HG03571 (cell line): ENCODE results near the gene HOXD9.

Experiments used
- ATAC-seq: cut with Tn5 transposase; IDR thresholded peaks from one replicate; pipeline ENCODE4 v1.9.1; 2021; ENCODE audit not compliant: unreplicated experiment

Gene HOXD9

DNA sequence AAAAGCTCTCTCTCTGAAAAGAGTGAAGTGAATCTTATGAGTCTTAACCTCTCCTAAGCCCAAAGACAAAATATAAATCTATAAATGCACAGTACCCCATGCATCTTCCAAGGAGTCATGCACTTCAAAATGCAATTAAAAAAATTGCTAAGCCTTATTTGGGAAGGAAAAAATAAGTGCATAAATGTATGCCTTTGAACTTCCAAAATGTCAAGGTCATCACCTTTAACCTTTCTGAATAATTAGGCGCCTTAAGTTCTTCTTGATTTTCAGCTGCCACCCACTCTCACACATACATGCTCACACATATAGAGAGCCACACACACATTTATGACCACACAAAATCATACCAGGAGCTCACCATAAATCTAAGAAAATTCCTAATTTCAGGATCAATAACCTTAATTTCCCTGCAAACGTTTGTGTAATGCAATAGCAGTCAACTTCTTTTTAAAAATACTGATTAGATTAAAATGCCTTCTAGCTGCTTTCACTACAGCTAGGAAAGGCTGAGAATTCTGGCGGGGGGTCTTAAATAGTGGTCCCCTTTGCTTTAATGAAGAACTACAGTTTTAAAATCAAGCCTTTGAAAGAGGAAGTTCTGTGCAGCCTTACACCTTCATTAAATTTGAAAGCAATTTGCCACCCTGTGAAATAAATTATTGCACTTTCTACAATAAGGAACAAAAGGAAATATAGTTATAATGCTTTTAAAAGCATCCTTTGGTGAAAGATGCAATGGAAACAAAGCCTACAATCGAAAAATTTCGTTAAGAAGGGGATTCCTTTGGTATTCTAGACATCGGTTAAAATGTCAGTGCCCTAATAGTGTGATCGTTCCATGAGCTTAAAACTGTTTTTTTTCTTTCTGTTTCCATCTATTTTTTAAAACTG, 11.9 kb upstream of the HOXD9 start:
- no peak for ATAC-seq

DNA sequence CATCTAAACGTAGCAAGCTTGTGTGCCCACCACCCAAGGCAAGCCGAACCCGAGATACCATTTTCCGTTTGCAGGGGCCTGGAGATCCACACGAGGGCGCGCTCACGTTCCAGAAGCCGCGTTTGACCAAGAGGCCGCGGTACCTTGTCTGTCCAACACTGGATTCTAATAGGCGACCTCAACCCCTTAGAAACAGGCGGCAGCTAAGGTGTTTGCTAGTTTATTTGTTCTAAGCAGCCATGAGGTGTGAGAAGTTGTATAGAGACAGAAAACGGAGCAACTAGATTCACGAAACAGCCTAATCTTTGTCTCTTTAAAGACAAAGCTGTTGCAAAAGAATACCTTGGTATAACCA, 11.2 kb upstream of the HOXD9 start:
- no peak for ATAC-seq

DNA sequence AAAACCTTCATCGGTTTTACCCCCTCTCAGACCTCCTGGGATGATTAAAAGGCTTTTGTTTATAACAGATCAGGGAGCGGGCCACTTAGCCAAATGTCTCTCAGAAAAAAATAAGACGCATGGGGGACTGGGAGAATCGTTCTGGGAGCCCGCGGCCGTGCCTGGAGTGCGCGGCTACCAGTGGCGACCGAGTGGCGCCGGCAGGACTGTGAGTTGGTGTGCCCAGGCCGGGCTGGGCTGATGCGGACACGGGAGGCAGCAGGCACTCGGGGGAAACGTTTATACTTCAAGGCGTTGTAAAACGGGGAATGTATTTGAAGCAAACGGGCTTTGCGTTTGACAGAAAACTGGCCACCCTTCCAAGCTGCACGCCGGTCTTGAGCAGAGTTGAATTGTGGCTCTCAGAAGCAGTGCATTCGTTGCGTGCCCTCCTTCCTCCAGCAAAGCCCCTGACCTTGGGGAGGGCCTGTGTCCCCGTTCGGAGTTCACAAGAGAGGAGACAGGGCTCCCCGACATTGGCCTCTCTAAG, 10.6 kb upstream of the HOXD9 start:
- ATAC-seq: no peak

DNA sequence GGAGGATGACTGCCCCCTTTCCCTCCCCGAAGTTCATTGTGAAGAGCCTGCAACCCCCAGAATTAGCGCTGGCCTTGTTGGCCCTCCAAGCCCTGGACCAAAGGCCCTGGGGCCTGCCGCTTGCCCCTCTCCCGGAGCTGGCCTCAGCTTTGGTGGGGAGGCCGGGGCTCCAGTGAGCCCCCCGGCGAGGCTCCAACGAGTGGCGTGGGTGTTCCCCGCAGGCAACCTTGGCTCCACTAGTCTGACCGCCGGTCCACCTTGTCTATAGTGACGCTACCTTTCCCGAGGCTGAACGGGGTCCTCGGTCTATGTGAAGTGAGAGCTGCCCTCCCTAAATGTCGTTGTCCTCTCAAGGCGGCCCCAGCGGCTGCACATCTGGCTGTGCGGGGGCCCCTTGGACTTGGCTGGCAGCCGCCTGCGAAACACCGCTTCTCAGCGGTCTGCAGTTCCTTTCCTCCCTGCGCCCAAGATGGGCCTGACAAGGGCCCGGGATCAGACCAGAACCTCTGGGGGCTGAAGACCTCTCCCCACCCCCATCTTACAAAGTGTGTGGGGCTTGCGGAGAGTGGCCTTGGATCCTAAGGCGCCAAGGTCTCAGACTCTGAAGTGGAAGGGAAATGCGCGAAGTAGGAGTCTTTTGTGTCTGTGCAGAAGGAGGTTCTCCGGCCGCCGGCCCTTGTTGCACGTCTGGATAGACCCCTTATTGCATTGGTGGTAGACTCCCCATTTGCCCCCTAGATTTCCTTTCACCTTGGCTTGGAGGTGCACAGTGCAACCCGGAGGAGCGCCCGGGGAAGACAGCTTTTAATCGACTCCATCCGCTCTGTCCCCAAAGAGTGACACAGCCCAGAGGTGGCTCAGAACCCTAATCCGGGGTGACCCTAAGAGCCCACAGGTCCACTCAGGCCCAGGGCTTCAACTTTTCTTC, 9.9 kb upstream of the HOXD9 start:
- ATAC-seq: no peak

DNA sequence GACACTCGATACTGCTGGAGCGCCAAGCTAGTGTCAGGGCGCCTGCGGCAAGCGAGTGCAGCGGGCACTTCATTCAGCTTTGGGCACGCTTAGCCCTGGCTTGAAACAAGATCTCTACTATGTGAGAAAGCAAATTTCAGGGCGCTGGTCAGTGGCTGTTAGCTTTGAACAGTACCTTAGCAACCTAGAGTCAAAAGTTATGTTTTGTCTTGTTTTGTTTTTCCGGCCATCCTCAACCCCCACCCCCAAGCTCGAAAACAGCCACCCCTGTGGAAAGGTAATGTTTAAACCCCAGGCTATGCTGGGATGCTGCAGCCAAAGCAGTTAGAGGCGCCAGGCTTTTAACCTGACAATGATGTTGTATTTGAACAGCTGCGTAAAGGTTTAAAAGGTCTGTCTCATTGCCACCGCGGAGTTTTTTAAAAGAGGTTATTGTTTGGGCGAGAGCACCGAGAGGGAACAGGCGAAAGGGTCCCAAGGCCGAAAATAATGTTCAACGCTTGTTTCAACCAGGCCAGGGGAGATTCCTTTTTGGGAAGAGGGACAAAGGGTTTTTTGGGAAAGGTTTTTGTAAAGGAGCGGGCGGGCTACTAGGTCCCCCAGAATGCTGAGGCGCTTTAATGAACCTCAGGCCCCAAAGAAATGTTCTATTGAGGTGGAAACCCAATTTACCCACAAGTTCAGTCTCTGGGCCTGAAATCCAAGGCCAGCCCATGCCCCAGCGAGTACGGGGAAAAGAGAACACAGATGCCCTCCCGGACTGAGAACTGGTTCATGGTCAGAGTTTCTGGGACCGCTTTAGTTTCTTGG, 8.2 kb upstream of the HOXD9 start:
- no peak for ATAC-seq

DNA sequence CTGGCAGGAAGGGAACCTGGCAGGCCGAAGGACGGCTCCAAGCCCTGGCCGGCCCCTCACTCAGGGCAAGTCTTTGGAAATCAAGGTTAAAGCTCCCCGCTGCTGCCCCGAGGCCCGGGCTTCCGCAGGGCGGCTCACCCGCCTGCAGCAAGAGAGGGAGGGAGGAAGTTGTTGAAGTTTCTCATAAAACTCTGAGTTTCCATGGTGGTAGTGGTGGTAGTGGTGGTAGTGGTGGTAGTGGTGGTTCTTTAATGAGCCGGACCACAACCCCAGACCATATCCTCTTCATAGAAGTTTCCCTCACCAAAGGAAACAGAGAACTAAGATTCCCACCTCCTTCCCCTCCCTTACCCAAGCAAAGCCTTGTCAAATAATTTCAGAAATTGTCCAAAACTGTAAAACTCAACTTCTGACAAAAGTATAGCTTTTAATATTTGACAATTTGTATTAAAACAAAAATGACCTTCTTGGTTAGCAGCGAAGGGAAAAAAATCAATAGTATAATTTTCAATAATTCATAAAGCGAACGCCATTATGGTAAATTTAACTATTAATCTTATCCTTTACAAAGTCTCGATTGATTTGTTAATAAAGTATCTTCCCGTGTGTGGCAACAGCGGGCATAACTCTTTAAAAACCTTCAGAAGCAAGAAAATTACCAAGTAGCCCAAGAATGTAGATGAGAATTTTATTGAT, 7.4 kb upstream of the HOXD9 start:
- ATAC-seq: no peak

DNA sequence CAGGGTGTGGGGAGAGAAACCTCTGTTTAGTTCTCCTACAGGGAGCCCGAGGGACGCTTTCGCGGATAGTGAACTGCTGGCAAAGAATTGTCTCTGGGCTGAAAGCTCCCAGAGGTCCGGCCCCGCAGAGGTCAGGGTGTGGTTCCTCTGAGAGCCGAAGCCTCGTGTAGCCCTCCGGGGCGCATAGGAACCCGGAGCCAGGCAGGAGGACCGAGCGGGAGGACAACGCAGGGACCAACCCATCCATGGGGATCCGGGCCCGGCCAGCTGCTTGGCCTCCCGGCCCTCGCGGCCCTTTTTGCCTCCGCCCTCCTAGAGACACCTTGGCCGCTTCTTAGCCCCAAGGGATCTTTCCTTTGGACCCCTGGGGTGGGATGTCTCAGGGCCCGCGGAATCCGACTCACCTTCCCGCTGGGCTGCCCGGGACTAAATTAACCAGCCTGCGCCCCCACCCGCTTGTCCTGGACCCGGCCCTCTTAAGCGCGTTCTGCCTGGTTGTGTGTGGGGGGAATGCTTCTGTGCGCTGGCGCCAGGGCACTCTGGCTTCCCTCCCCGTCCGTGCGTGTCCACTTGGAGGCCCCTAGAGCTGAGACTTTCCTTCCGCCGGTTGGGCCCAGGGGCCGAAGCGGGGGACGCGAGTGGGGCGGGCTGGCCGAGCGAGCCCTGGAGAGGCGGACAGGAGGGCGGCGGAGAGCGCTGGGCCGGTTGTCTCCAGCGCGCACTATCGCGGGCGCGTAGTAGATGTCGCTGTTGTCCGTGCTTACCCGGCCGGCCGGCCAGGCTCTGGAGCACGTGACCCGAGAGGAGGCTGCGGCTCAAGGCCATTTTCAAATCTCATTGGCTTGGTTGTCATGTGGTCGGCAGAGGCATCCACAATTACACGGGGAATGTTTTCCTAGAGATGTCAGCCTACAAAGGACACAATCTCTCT, 6.4 kb upstream of the HOXD9 start, which contains the start of gene HOXD10:
Gene HOXD10 (plus strand): TSS at position 896 of the 931 bp plus-strand sequence. CDS start 56 bp downstream, outside the sequence.
- no peak for ATAC-seq

DNA sequence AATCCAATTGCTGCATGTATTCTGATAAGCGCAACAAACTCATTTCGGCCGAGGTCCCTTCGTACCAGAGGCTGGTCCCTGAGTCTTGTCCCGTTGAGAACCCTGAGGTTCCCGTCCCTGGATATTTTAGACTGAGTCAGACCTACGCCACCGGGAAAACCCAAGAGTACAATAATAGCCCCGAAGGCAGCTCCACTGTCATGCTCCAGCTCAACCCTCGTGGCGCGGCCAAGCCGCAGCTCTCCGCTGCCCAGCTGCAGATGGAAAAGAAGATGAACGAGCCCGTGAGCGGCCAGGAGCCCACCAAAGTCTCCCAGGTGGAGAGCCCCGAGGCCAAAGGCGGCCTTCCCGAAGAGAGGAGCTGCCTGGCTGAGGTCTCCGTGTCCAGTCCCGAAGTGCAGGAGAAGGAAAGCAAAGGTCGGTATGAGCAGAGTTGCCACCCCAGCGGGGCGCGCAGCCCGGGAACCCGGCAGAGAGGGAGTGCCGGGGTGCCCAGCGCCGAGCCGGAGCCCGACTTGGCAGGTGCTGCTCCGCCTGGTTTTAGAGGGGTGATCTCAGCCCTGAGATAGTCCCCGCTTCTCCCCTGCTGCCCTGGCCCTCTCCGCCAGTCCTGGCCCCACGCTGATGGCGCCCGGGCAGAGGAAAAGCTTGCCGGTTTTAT, 5.2 kb upstream of the HOXD9 start:
- ATAC-seq: no peak

DNA sequence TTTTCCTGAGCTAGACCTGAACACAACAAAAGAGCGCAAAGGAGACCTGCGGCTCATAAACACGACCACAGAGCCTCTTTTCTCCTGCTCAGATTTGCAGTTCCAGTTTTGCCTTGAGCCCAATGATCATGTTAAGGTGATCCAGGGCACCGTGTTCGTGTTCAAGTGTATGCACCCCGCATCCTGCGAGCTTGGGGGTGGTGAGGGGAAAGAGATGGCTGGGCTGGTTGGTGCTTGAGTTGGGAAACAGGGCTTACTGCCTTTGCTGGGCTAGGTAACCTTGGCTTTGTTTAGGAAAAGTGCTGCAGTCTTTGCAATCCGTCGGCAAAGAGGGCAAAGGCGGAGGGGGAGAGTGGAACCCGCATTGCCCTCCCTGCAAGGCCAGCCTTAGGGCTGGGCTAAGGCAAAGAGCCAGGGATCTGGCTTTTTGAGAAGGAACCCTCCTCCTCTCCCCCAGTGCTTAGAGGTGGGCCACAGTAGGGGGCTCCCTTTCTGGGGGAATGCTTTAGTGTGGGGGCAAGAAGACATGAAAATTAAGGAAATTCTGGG, 4.6 kb upstream of the HOXD9 start:
- no peak for ATAC-seq

DNA sequence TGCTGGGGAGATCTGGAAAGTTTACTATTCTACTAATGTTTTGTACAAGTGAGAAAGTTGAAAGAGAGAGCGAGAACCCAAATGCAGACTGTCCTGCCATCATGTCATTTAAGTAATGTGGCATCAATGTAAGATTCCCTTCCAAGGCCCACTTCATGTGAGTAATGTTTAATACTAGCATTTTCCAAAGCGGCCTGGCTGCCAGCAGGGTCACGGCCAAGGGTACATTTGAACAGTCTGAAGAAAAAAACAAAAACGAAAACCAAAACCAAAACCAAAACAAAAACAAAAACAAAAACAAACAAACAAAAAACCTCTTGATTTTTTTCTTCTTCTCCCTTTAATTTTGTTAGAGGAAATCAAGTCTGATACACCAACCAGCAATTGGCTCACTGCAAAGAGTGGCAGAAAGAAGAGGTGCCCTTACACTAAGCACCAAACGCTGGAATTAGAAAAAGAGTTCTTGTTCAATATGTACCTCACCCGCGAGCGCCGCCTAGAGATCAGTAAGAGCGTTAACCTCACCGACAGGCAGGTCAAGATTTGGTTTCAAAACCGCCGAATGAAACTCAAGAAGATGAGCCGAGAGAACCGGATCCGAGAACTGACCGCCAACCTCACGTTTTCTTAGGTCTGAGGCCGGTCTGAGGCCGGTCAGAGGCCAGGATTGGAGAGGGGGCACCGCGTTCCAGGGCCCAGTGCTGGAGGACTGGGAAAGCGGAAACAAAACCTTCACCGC, 3.7 kb upstream of the HOXD9 start:
- ATAC-seq: no peak

DNA sequence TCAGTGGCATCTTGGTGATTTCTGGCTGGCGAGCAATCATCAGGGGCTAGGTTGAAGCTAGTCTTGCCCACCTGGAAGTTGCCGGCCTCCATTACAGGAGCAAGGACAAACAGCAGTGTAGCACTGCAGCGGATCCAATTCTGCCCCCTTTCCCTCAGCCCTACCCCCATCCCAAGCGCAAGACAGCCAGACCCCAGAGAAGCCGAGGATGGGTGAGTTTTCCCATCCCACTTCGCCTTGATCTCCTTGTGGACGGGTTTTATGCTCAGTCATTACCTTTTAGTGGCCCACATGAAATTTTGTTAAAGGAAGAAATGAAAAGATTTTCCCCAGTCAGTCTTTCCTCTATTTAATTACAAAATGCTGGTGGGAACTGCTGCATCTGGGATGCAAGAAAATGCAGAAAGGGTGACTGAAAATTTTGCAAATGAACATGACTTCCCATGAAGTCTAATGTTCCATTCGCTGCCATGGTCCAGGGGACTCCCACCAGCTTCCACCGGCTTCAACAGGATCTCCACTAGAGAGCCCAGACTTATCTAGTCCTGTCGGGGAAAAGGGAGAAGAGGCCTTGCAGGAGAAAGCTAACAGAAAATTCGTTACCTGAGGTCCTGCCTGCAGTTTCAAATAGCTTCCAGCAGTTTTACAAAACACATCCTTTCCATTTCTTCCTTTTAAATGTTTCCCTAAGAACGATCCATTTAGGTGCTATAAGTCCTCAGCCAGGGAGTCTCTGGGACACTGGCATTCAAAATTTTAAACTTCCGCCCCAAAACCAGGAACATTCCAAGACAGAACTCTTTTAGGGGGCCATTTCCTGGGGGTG, 1.9 kb upstream of the HOXD9 start:
- ATAC-seq: no peak

DNA sequence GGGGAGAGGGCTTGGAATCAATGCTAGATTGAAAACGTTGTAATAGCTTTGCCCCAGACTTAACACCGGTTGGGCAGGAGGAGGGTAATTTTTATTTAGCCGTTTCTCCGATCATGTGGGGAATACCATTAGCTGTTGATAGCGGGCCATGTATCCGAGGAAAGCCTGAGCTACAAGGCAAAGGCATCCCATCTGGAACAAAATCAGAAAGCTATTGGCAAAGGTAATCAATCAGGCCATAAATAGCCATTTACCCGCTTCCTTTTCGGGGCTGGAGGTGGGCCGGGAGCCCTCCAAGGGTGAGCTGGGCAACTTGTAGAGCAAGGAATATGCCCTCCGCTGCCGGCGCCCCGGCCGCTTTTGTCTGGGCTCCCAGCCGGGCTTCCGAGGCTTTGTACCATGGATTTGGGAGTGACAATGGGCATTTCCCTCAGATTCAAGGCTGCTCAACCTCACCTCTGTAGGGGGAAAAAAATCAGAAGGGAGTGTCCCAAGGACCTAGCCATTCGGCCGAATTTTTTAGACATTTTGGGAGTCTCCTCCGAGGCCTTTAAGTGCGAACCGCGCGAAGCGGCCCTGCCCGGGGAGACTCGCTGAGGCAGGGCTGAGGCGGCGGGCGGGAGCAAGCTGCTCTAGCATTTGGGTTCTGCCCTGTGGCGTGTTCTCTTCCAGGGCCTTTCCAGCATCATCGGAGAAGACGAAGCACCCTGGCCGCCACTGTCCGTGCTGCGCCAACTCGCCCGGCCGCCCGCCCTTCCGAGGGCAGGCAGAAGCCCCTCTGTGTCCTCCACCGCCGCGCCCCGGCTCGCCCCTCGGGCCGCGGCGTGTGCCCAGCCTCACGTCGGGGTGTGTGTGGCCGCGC, 1.1 kb upstream of the HOXD9 start:
- no peak for ATAC-seq

DNA sequence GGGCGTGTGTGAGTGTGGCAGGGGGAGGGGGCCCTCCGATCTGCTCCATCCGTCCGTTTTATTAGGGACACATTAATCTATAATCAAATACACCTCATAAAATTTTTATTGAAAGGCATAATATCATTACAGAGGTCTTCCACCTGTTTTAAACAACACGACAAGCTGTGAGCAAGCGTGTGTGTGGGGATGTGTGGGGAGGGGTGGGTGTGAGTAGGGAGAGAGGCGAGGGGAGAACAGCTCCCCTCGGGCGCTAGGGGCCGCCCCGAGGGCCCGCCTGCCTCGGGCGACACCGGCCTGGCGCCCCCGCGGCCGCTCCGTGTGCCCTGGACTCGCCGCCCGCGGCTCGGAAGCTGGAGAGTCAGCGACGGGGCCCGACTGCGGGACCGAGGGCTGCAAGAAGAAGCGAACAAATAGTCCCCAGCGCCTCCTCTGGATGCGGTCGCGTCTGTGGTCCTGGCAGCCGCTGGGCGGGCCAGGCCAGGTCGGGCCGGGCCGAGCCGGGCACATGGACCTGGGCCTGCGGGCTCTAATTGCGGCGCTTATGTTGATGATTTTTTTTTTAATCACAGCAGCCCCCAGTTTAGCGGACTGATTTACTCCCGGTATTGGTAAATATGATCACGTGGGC, 352 bp upstream of the HOXD9 start:
- ATAC-seq: no peak

DNA sequence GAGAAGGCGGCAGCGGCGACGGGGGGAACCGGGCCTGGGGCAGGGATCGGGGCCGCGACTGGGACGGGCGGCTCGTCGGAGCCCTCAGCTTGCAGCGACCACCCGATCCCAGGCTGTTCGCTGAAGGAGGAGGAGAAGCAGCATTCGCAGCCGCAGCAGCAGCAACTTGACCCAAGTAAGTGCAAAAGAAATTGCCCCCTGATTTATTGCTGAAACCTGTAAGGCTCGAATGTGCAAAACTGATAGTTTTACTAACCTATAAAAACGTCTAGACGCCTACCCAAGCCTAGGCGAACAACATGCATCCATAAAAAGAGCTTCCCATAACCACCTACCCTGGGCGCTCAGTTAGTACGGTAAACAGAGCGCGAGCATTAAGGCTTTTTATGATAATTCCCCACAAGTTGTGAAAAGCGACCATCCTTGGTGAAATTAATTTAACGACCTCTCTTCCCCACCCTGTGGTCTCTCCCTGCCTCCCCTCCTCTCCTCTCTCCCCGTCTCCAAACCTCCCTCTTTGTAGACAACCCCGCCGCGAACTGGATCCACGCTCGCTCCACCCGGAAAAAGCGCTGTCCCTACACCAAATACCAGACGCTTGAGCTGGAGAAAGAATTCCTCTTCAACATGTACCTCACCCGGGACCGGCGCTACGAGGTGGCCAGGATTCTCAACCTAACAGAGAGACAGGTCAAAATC, 1.0 kb downstream of the HOXD9 start:
- no peak for ATAC-seq
